Tibial nerve (tissue), 3 donors: ENCODE measurements around the gene PPP1R16B.

ENCODE experiments used
- POLR2A ChIP-seq, 2 donors: fragments of 450-650 bp; IDR thresholded peaks; one replicate each; pipeline ENCODE4 v1.6.1; 2017; ENCODE audit warnings: antibody characterized with exemption in 2 of 2, mild to moderate bottlenecking in 2 of 2, moderate library complexity in 2 of 2
- TF ChIP-seq, protein P1 (sequence below), 5 experiments: fragments of 200-600 bp in 3 of 5; fragments of 450-650 bp in 2 of 5; sonication (generic) in 3 of 5; IDR thresholded peaks; one replicate each; pipeline ENCODE4 v1.5.1; 2016 to 2019; ENCODE audit warnings: antibody characterized with exemption in 5 of 5, mild to moderate bottlenecking in 3 of 5, moderate library complexity in 2 of 5

DNA sequence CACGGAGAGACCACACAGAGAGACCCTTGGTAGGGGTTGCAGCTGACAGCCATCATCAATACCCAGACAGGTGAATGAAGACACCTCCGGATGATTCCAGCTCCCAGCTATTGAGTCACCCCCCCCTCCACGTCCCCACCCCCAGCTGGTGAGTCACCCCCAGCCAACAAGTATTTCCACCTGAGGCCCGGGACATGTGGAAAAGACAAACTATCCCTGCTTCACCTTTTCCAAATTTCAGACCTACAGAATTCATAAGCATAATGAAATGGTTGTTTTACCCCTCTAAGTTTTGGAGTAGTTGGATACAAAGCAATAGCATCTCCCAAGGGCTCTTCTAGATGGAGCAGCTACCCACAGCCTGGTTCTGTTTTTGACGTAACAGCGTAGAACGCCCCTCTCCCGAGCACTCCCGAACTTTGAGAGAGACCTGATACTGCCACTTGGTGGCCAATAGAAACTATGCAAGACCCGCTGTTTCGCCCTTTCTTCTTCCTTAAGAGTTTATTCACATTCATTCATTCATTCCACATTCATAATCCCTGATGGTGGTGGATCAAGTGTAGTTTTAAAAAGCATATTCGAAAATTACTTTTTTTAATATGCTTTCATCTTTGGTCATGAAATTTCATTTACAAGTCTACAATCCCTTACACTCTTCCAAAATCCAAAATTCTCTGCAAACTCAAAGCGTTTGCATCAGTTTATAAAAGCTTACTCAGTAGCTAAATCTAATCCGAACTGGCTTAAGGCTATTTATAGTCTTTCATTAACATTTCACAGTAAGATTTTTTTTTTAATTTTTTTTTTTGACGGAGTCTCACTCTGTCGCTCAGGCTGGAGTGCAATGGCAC lies 15.1 kb upstream of the PPP1R16B start:
- TF ChIP-seq, protein P1, sequence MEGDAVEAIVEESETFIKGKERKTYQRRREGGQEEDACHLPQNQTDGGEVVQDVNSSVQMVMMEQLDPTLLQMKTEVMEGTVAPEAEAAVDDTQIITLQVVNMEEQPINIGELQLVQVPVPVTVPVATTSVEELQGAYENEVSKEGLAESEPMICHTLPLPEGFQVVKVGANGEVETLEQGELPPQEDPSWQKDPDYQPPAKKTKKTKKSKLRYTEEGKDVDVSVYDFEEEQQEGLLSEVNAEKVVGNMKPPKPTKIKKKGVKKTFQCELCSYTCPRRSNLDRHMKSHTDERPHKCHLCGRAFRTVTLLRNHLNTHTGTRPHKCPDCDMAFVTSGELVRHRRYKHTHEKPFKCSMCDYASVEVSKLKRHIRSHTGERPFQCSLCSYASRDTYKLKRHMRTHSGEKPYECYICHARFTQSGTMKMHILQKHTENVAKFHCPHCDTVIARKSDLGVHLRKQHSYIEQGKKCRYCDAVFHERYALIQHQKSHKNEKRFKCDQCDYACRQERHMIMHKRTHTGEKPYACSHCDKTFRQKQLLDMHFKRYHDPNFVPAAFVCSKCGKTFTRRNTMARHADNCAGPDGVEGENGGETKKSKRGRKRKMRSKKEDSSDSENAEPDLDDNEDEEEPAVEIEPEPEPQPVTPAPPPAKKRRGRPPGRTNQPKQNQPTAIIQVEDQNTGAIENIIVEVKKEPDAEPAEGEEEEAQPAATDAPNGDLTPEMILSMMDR (IDR thresholded peaks at IDR 0.05) = peak in 4 of 5 experiments; percentile 14 to 61 (median 28)
- no peak for TF ChIP-seq POLR2A (IDR thresholded peaks at IDR 0.05)
